NCI-H510A (cell line): Measurements from ENCODE around the gene WDR53.
"Not testable (repeated sequence)": the region's sequence is repeated elsewhere in the genome, so short reads cannot be mapped to it uniquely, and the experiment has no call there.

Source experiments
- DNase-seq: peaks from one replicate; lab custom pipeline; 2025; lab: John Stamatoyannopoulos, UW

The WDR53 gene

DNA sequence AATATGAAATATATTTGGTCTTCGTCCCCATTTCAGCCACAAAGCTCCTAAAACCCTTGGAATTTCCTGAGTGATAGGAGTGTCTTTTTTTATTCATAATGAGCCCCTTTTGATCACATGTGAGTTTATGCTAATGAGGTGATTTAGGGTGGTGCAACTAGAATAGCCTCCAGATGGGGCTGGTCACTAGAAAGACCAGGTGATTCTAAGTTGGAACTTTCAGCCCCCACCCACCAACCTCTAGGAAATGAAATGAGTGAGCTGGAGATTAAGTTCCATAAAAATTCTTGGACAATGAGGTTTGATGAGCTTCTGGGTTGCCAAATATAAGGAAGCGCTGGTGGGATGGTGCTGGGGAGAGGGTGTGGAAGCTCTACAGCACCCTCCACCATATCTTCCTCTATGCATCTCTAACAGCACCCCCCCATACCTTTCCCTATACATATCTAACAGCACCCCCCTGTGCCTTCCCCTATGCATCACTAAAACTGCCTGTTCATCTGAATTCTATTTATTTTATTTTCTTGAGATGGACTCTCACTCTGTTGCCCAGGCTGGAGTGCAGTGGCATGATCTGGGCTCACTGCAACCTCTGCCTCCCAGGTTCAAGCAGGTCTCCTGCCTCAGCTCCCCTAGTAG is 51.1 kb downstream of the WDR53 start:
- no peak for DNase-seq

DNA sequence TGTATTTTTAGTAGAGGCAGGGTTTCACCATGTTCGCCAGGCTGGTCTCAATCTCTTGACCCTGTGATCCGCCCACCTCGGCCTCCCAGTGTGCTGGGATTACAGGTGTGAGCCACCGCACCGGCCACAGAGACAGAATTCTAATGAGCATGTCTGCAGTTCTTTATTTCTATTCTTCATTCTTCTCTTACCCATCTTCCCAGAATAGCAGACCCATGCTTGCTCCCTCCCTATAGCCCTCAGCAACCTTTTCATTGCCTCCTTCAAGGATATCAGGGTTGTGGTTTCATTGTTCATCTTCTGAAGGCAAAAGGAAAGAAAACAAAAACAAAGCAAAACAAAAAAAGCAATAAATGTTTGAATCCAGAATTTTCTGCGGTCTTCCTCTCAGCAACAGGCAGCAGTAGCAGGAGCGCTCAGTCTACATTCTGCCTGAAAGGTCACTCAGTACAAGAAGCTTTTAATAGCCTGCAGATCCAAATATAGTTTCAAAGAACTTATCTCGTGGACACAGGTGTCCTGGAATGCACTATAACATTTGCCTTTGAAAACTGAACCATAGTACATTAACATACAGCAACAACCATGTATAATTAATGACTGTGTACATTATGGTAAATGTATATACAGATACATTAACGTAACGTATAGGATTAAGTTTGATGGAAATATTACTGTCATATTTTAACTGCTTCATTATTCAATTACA is 53.3 kb downstream of the WDR53 start, which contains the start of gene SMCO1:
Gene SMCO1 (minus strand): TSS at position 434 of the 709 bp plus-strand sequence. CDS start 137 bp downstream, at position 297.
- no peak for DNase-seq

DNA sequence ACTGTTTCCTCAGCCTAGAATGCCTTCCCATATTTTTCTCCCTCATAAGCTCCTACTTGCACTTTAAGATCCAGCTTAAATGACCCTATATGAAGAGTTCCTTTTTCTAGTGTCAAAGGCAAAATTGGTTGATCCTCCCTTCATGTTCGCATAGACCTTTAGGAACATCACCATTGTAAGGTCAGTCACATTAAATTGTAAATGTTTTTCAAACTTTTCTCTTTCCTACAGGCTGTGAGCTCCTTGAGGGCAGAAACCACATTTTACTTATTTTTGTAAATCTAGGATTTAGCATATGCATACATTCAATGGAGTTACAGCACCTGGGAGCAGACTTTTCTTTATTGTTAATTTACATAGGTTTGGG is 54.0 kb downstream of the WDR53 start:
- DNase-seq = no peak

DNA sequence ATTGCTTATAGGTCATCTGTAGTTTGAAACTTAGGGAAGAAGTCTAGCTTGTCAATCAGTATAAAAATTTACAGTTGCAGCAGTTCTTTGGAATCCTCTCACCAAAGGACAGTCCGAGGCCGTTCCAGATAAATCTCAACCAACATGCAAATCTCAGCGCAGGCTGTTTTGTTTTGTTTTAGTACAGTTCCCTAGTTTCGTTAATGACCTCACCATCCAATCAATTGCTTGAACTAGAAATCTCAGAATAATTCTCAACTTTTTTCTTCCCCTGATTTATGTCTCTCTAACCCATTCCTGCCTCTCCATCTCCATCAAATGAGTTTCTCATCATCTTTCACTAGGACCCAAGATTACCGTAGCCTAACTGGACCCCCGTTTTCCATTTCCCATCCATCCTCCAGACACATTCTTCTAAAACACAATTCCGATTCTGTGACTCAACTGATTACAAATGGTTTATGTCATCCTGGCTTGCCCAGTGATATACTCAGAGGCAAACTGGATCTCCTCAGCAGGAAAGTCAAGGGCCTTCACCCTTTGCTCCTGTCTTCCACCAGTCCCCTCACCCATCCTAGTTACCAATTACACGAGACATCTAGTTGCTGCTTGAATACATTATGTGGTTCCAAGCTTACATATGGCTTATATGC is 54.5 kb downstream of the WDR53 start:
- DNase-seq = no peak

DNA sequence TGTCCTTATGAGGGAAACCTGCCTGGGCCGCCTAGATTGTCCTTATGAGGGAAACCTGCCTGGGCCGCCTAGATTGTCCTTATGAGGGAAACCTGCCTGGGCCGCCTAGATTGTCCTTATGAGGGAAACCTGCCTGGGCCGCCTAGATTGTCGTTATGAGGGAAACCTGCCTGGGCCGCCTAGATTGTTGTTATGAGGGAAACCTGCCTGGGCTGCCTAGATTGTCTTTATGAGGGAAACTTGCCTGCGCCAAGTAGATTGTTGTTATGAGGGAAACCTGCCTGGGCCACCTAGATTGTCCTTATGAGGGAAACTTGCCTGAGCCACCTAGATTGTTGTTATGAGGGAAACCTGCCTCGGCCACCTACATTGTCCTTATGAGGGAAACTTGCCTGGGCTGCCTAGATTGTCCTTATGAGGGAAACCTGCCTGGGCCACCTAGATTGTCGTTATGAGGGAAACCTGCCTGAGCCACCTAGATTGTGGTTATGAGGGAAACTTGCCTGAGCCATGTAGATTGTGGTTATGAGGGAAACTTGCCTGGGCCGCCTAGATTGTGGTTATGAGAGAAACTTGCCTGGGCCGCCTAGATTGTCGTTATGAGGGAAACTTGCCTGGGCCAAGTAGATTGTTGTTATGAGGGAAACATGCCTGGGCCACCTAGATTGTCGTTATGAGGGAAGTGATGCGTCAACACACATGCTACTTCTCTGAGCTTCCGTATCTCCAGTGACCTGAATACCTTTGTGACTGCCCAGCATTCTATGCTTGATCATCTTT is 56.5 kb downstream of the WDR53 start:
- not testable (repeated sequence) for DNase-seq

DNA sequence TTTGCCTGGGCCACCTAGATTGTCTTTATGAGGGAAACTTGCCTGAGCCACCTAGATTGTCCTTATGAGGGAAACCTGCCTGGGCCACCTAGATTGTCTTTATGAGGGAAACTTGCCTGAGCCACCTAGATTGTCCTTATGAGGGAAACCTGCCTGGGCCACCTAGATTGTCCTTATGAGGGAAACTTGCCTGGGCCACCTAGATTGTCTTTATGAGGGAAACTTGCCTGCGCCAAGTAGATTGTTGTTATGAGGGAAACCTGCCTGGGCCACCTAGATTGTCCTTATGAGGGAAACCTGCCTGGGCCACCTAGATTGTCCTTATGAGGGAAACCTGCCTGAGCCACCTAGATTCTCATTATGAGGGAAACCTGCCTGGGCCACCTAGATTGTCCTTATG is 57.2 kb downstream of the WDR53 start:
- DNase-seq = not testable (repeated sequence)

DNA sequence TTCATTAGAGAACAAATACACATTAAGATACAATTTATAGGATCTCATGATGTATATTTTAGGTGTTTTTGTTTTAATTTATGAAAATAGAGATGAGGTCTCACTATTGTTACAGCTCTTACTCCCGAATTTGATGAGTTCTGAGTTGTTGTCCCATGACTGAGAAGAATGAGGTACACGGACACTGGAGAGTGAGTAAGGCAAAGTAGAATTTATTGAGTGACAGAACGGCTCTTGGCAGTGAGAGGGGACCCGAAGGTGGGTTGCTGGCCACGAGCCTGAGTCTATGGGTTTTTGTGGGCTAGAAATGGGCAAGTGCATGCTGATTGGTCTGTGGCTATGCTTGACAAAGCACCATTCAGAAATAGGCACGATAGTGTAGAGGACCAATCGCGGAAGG is 61.7 kb downstream of the WDR53 start:
- no peak for DNase-seq

DNA sequence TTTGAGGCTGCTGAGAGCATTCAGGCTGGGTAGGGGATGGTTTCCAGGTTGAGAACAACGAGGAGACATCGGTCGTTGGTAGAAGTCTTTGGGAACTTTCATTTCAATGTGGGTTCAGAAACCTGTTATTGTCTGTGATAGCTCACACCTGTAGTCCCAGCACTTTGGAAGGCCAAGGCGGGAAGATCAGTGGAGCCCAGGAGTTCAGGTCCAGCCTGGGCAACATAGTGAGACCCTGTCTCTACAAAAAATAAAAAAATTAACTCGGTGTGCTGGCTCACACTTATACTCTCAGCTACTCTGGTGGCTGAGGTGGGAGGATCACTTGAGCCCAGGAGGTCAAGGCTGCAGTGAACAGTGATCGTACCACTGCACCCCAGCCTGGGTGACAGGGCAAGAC is 63.8 kb downstream of the WDR53 start:
- no peak for DNase-seq
